OCI-LY1 (cell line): ENCODE data around the gene PLA2G2F.

ENCODE experiments used
- H2AFZ ChIP-seq: fragments of 200-600 bp; sonication (generic), shearing (Covaris generic); 2 replicates; pipeline ENCODE4 v1.6.0; 2014; ENCODE audit warnings: antibody characterized with exemption, mild to moderate bottlenecking, low read length
- H3F3A ChIP-seq: fragments of 200-600 bp; sonication (generic), shearing (Covaris generic); 2 replicates; pipeline ENCODE4 v1.6.0; 2014; ENCODE audit warnings: mild to moderate bottlenecking, antibody characterized with exemption, low read length, moderate library complexity; ENCODE audit not compliant: insufficient read depth
- H3K27ac ChIP-seq: fragments of 200-600 bp; sonication (generic); 2 replicates; pipeline ENCODE4 v1.5.1; 2014; ENCODE audit warnings: low read length, mixed run types, mild to moderate bottlenecking, low read depth; ENCODE audit not compliant: poor library complexity, severe bottlenecking
- H3K27me3 ChIP-seq: fragments of 200-600 bp; sonication (generic); 2 replicates; pipeline ENCODE4 v1.6.0; 2014; ENCODE audit warnings: antibody characterized with exemption, mild to moderate bottlenecking, low read length, moderate library complexity; ENCODE audit not compliant: insufficient read depth
- H3K36me3 ChIP-seq: fragments of 200-600 bp; sonication (generic); 2 replicates; pipeline ENCODE4 v1.6.1; 2014; ENCODE audit warnings: mild to moderate bottlenecking, antibody characterized with exemption, low read length, moderate library complexity, mixed read lengths; ENCODE audit not compliant: insufficient read depth
- H3K4me1 ChIP-seq: fragments of 200-600 bp; sonication (generic); 2 replicates; pipeline ENCODE4 v1.5.1; 2014; ENCODE audit warnings: mild to moderate bottlenecking, low read length, moderate library complexity; ENCODE audit not compliant: insufficient read depth, severe bottlenecking
- H3K4me2 ChIP-seq: fragments of 200-600 bp; sonication (generic), shearing (Covaris generic); 2 replicates; pipeline ENCODE4 v1.6.1; 2014; ENCODE audit warnings: low read length
- H3K4me3 ChIP-seq: fragments of 200-600 bp; sonication (generic); 2 replicates; pipeline ENCODE4 v1.5.1; 2014; ENCODE audit warnings: low read length, low read depth, mild to moderate bottlenecking, mixed read lengths; ENCODE audit not compliant: poor library complexity, severe bottlenecking
- H3K79me2 ChIP-seq: fragments of 200-600 bp; shearing (Covaris generic); 2 replicates; pipeline ENCODE4 v1.6.1; 2016; ENCODE audit warnings: mixed run types, low read length, mixed read lengths; ENCODE audit not compliant: insufficient read depth
- H3K9ac ChIP-seq: fragments of 200-600 bp; sonication (generic), shearing (Covaris generic); 2 replicates; pipeline ENCODE4 v1.6.1; 2014; ENCODE audit warnings: mild to moderate bottlenecking, low read length, mixed read lengths
- H3K9me2 ChIP-seq: fragments of 200-600 bp; sonication (generic), shearing (Covaris generic); 2 replicates; pipeline ENCODE4 v1.6.1; 2014; ENCODE audit warnings: low read depth, mild to moderate bottlenecking, low read length, mixed read lengths
- H3K9me3 ChIP-seq: fragments of 200-600 bp; shearing (Covaris generic); 2 replicates; pipeline ENCODE4 v1.6.1; 2014; ENCODE audit warnings: low read length, mixed read lengths
- H4K20me1 ChIP-seq: fragments of 200-600 bp; sonication (generic), shearing (Covaris generic); 2 replicates; pipeline ENCODE4 v1.6.0; 2016; ENCODE audit warnings: mild to moderate bottlenecking, low read length; ENCODE audit not compliant: insufficient read depth
- CTCF ChIP-seq: fragments of 200-600 bp; sonication (generic), shearing (Covaris generic); IDR thresholded peaks from 2 replicates; pipeline ENCODE4 v1.5.1; 2017; ENCODE audit warnings: mild to moderate bottlenecking, antibody characterized with exemption, low read length, moderate library complexity, mixed read lengths
- EZH2 ChIP-seq: fragments of 200-600 bp; sonication (generic), shearing (Covaris generic); IDR thresholded peaks from 2 replicates; pipeline ENCODE4 v1.8.0; 2017; ENCODE audit warnings: borderline replicate concordance, mixed run types, mild to moderate bottlenecking, antibody characterized with exemption, low read length, moderate library complexity, mixed read lengths

PLA2G2F gene, protein sequence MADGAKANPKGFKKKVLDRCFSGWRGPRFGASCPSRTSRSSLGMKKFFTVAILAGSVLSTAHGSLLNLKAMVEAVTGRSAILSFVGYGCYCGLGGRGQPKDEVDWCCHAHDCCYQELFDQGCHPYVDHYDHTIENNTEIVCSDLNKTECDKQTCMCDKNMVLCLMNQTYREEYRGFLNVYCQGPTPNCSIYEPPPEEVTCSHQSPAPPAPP

GRCh38 chr1:20138961-20139550 lies at the start of gene PLA2G2F:
Gene PLA2G2F (plus strand): TSS chr1:20139323. CDS start chr1:20139428, 105 bp downstream.
- Histone ChIP-seq H4K20me1 (no peaks in the 10 kb centered on the region), H3K36me3 (no peaks in the 10 kb centered on the region), H3K9ac (no peak within 1 kb of the TSS), H3K4me1 (no peaks in the 10 kb centered on the region), H3K9me2 (no peaks in the 10 kb centered on the region), H3K79me2 (no peaks in the 10 kb centered on the region), H3K27me3 (no peaks in the 10 kb centered on the region), H3K4me2 (no peak within 1 kb of the TSS), H3K9me3 (no peaks in the 10 kb centered on the region), H3K4me3 (no peak within 1 kb of the TSS), H3F3A (no peaks in the 10 kb centered on the region), H3K27ac (no peak within 1 kb of the TSS), H2AFZ (no peak within 1 kb of the TSS)
- TF ChIP-seq CTCF: no peak
- no peak for TF ChIP-seq EZH2

DNA sequence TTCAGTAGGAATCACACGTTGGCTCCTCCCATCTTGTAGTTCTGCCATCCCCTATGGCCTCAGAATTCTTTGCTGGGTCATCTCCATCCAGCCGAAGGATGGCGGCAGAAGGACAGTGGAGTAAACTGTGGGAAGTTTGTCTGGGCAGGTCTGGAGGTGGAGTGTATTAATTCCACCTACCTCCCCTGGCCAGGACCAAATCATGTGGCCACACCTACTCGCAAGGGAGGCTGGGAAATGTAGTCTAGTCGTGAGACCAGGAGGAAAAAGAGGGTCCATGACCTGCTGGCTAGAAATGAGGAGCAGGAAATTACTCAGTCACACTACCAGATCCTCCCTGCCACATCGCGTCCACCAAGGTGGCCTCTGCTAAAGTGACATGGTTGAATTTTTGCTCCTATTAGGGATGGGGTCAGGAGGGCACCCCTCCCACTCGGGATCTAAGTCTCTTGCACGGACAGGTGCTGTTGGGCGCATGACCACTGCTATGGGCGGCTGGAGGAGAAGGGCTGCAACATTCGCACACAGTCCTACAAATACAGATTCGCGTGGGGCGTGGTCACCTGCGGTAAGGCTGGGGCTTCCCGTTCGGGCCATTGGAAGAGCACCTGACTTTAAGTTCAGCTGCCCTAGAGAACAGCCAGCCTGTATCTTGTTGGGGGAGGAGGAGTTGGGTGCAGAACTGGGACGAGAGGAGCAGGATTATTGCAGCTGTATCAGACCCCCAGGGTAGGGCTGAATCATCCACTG lies 49.6 kb upstream of the PLA2G2F start:
- H3K4me2 ChIP-seq: no peak overlapping the region
- no peak overlapping the region for H3K9ac ChIP-seq
- H3K9me2 ChIP-seq: no peaks in the 10 kb centered on the region
- H3K79me2 ChIP-seq: no peaks in the 10 kb centered on the region
- no peaks in the 10 kb centered on the region for H3K9me3 ChIP-seq
- no peaks in the 10 kb centered on the region for H3K27me3 ChIP-seq
- H3K4me3 ChIP-seq: no peak overlapping the region
- no peaks in the 10 kb centered on the region for H4K20me1 ChIP-seq
- H3K36me3 ChIP-seq: no peaks in the 10 kb centered on the region
- no peak overlapping the region for H2AFZ ChIP-seq
- no peaks in the 10 kb centered on the region for H3F3A ChIP-seq
- TF ChIP-seq EZH2 (no peak), CTCF (no peak)
- H3K27ac ChIP-seq: no peak overlapping the region
- no peaks in the 10 kb centered on the region for H3K4me1 ChIP-seq

GRCh38 chr1:20090119-20090518 lies 49.0 kb upstream of the PLA2G2F start:
- no peak overlapping the region for H3K4me2 ChIP-seq
- no peak for TF ChIP-seq CTCF
- TF ChIP-seq EZH2: no peak
- H3K27ac ChIP-seq: no peak overlapping the region
- H3K4me3 ChIP-seq: no peak overlapping the region
- H3K9me2 ChIP-seq: no peaks in the 10 kb centered on the region
- H3F3A ChIP-seq: no peaks in the 10 kb centered on the region
- no peaks in the 10 kb centered on the region for H4K20me1 ChIP-seq
- no peaks in the 10 kb centered on the region for H3K36me3 ChIP-seq
- no peak overlapping the region for H3K9ac ChIP-seq
- no peak overlapping the region for H2AFZ ChIP-seq
- H3K4me1 ChIP-seq: no peaks in the 10 kb centered on the region
- no peaks in the 10 kb centered on the region for H3K9me3 ChIP-seq
- no peaks in the 10 kb centered on the region for H3K79me2 ChIP-seq
- H3K27me3 ChIP-seq: no peaks in the 10 kb centered on the region
